Omental fat pad (tissue), 4 donors: Measurements from ENCODE around the gene ARHGAP40. TPM values are rescaled to one million over a fixed set of nuclear protein-coding genes. Genes with fewer than 3 reads are reported as not detected.

Source experiments
- ATAC-seq: fragments of 150-250 bp; one replicate; pipeline ENCODE4 v1.9.1; 2016; ENCODE audit warnings: mild to moderate bottlenecking, moderate library complexity; ENCODE audit not compliant: low FRiP score
- DNase-seq: peaks from one replicate; pipeline ENCODE4 v3.0.0-alpha.2; 2019; ENCODE audit warnings: low spot score
- total RNA-seq, 4 donors: library from RNA; depleted of rRNA; stranded (reverse); fragments of >200 nt; gene quantifications; one replicate each; pipeline ENCODE4 v1.1.0, GENCODE V29; 2016
- TF ChIP-seq, protein P1 (sequence below), 3 donors: fragments of 450-650 bp; IDR thresholded peaks; one replicate each; pipeline ENCODE4 v1.5.1; 2016 to 2017; ENCODE audit warnings: antibody characterized with exemption in 3 of 3, mild to moderate bottlenecking in 3 of 3, moderate library complexity in 2 of 3

ARHGAP40 gene
- total RNA-seq, 4 donors from 2014 or later, result not detected

DNA sequence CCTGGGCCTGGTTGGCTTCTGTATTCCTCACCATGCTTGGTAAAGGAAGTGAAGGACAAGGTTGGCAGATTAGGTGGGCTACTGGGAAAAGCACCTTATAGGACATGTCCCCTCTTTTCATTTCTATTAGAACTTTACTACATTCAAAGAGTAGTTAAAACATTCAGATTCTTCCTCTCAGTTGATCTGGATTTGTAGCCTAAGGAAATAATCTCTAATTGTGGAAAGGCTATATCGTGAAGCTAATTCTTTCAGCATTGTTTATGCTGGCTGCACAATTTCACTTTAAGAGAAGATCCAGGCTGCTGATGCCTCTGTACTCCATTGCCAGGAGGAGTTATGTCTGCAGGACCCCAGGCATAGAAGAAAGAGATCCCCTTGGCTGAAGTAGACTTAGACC, 58.8 kb downstream of the ARHGAP40 start:
- DNase-seq (no peak), ATAC-seq (no peak)
- TF ChIP-seq, protein P1, sequence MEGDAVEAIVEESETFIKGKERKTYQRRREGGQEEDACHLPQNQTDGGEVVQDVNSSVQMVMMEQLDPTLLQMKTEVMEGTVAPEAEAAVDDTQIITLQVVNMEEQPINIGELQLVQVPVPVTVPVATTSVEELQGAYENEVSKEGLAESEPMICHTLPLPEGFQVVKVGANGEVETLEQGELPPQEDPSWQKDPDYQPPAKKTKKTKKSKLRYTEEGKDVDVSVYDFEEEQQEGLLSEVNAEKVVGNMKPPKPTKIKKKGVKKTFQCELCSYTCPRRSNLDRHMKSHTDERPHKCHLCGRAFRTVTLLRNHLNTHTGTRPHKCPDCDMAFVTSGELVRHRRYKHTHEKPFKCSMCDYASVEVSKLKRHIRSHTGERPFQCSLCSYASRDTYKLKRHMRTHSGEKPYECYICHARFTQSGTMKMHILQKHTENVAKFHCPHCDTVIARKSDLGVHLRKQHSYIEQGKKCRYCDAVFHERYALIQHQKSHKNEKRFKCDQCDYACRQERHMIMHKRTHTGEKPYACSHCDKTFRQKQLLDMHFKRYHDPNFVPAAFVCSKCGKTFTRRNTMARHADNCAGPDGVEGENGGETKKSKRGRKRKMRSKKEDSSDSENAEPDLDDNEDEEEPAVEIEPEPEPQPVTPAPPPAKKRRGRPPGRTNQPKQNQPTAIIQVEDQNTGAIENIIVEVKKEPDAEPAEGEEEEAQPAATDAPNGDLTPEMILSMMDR (IDR thresholded peaks at IDR 0.05), result no peak

DNA sequence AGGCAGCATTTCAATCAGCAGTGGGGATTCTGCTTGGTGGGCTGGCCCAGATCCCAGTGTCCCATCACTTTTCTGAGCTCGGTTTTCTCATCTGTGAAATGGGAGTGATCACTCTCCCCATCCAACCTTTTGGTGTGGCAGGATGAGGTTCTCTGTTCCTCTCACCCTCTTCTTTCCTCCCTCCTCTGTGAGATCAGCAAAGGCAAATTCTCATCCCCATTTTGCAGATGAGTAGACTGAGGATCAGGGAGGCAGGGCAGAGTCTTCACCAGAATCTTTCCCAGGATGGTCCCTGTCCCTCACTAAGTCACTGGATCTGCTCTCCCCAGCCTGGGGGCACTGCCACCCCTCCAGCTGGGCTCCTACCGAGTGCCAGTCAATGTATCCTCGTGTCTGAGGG, 62.1 kb downstream of the ARHGAP40 start:
- ATAC-seq (no peak), DNase-seq (no peak)
- TF ChIP-seq, protein P1 (IDR thresholded peaks at IDR 0.05), result no peak

DNA sequence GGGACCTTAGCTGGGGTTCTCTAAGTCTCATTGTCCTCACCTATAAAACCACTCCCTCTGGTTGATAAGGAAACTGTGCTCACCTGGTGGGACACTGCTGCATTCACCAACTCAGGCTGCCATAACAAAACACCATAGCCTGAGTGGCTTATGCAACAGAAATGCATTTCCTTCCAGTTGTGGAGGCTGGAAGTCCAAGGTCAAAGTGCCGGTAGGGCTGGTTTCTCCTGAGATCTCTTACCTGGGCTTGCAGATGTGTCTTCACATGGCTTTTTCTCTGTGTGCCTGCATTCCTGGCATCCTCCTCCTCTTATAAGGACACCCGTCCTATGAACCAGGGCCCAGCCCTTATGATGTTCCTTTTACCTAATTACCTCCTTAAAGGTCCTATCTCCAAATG, 62.7 kb downstream of the ARHGAP40 start:
- no peak for ATAC-seq
- TF ChIP-seq, protein P1 (IDR thresholded peaks at IDR 0.05), result no peak
- no peak for DNase-seq

DNA sequence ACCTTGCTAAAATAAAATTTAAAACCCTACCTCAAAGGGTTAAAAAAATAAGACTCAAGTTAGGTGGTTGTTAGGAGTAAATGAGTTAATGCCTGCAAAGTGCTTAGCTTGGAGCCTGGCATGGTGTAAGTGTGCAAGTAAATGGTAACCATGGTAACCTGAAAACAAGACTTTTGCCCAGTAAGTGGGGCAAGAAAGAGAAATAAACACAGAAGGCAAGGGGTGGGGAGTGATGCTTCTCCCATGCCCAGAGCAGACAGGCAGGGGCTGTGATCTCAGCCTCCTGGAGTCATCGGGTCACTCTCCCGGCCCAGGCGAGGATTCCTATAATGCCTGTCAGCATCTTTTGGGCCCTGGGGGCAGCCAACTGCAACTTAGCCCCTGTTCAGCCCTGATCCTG, 63.5 kb downstream of the ARHGAP40 start:
- ATAC-seq (no peak), DNase-seq (no peak)
- TF ChIP-seq, protein P1 (IDR thresholded peaks at IDR 0.05), result no peak

DNA sequence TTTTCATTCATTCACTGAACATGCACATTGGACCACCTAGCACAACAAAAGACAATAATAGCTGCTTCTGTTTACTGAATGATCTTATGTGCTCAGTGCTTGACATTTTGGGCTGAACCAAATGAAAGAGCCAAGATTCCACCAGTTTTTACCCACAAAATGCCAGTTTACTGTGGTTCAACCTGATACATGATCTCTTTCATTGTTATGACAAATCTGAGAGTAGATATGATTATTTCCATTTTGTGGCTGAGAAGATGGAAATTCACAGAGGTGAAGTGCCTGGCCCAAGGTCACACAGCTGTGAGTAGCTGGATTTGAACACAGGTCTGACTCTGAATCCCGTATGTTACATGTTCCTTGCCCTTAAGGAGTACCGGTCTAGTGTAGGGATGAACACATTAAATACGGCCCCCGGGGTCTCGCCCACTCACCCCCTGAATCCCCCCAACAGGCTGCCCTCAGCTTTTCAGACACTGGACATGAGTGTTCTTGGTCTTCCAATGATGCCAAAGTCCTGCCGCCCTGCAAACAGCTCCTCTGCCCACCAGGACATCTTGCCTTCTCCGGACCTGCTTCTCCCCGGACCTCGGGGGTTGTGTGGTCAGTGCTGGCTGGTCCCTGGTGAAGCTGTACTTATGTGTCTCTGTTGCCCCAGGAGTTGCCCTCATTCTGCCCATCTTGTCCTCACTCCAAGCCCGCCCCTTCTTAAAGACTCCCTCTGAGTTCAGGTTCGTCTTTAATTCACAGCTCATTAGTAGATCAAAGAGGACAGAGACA, 64.1 kb downstream of the ARHGAP40 start:
- DNase-seq (no peak), ATAC-seq (no peak)

DNA sequence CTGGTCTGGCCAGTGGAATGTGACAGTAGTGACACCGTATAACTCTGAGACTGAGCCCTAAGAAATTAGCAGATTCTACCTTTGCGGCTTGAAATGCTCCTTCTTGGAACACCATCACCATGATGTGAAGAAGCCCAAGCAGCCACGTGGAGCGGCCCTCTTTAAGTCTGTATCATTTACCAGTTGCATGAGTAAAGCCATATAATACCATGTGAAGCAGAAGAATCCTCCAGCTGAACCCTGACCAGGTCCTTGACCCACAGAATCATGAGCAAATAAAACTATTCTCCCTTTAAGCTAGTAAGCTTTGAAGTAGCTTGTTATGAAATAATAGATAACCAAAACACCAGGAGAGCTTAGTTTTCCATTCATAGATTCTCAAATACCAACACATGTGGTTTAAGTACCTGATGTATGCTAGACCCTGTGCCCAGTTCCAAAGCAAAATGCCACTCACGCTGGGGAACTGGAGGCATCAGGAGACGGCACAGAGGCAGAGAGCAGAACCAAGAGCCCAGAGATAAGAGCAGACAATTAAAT, 65.9 kb downstream of the ARHGAP40 start:
- TF ChIP-seq, protein P1 (IDR thresholded peaks at IDR 0.05), result no peak
- DNase-seq, result no peak
- no peak for ATAC-seq

More for the DNA sequence above, 64.1 kb downstream of the ARHGAP40 start:
- TF ChIP-seq, protein P1 (IDR thresholded peaks at IDR 0.05), result no peak

DNA sequence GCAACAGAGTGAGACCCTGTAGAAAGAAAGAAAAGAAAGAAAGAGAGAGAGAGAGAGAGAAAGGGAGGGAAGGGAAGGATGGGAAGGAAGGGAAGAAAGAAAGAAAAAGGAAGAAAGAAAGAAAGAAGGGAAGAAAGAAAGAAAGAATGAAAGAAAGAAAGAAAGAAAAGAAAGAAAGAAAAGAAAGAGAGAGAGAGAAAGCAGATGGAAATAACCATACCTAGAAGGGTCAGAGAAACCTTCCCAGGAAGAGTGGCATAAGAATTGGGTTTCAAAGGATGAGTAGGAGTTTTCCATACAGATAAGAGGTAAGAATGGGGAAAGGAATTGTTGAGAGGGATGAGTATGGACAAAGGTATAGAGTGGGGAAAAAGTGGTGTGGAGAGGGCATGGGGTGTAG, 68.1 kb downstream of the ARHGAP40 start:
- TF ChIP-seq, protein P1 (IDR thresholded peaks at IDR 0.05), result no peak
- ATAC-seq (no peak), DNase-seq (no peak)
